ENCODE measurements around the gene DYRK3.

DNA sequence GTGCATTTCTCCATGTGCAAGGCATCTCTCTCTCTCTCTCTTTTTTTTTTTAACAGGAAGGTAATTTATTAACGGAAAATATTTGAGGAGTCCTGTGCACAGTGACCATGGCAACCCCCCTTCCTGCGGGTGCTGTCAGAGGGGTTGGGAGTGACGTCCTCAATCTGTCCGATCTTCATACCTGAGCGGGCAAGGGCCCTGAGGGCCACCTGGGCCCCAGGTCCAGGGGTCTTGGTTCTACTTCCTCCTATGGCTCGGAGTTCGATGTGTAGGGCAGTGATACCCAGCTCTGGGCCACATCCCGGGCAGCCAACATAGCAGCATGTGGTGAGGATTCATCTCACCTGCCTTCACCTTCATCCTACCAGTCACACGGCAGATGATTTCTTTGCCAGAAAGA, 60.4 kb downstream of the DYRK3 start:
- TF ChIP-seq GATA1 (IDR thresholded peaks at IDR 0.05; ENCODE audit: low read depth, low read length) (no peak), POLR2A (IDR thresholded peaks at IDR 0.05; ENCODE audit: low read length) (no peak)
